HepG2 (cell line): Measurements from ENCODE around the gene GHRH. TPM values are rescaled to one million over a fixed set of nuclear protein-coding genes. Genes with fewer than 3 reads are reported as not detected.

Experiments
- ATAC-seq: fragments of 200-7000 bp; cut with Tn5 transposase; 3 replicates; pipeline ENCODE4 v1.9.1; 2020; ENCODE audit warnings: mild to moderate bottlenecking, moderate library complexity
- BruUV-seq: library from RNA; stranded (reverse); fragments of 400-500 nt; replicated peaks from 2 replicates; lab custom pipeline; 2021; lab: Mats Ljungman, UMichigan
- CTCF ChIA-PET: fragments of 300-600 bp; formaldehyde crosslinking; extraction: SDS; loops from one replicate; lab custom pipeline; 2021; ENCODE audit warnings: low total read pairs, inconsistent platforms, low intra/inter-chr PET ratio; lab: Yijun Ruan, JAX
- POLR2A ChIA-PET: fragments of 350-600 bp; sonication (Branson Sonifier 250); formaldehyde crosslinking; loops from one replicate; lab custom pipeline; 2020; ENCODE audit warnings: antibody characterized with exemption, inconsistent platforms; lab: Yijun Ruan, JAX
- DNase-seq: peaks from one replicate; pipeline ENCODE4 v3.0.0-alpha.2; 2015; ENCODE audit warnings: low spot score
- FAIRE-seq: peaks from 3 replicates; lab custom pipeline; 2011; peaks lifted over from hg19 to GRCh38; lab: Jason Lieb, UNC
- H2AFZ ChIP-seq: one replicate; pipeline ENCODE4 v1.6.1; 2011; ENCODE audit warnings: low read length, inconsistent platforms
- H3K27ac ChIP-seq: fragments of 300-600 bp; 3 replicates; pipeline ENCODE4 v1.8.0; 2011; ENCODE audit warnings: mixed run types, mild to moderate bottlenecking, mixed read lengths, low read length, inconsistent platforms; ENCODE audit not compliant: insufficient read depth; ENCODE audit errors: extremely low read length
- H3K27me3 ChIP-seq, 2 experiments: fragments of 200-600 bp in 1 of 2; 2 replicates in 1 of 2; 3 replicates in 1 of 2; pipeline versions ENCODE4 v1.6.0 to v1.8.0; 2011; ENCODE audit warnings: low read length in 2 of 2, mild to moderate bottlenecking in 2 of 2, moderate library complexity in 2 of 2, inconsistent platforms in 1 of 2; ENCODE audit not compliant: insufficient read depth in 2 of 2, control insufficient read depth in 1 of 2
- H3K36me3 ChIP-seq, 2 experiments: fragments of 200-600 bp in 1 of 2; replicated peaks in 1 of 2; 2 replicates in 1 of 2; 3 replicates in 1 of 2; pipeline versions ENCODE4 v1.5.1 to v1.8.0; 2011; ENCODE audit warnings: low read length in 2 of 2, inconsistent platforms in 1 of 2; ENCODE audit not compliant: insufficient read depth in 2 of 2, control insufficient read depth in 1 of 2
- H3K4me1 ChIP-seq: 2 replicates; pipeline ENCODE4 v1.5.1; 2012; ENCODE audit warnings: low read length, inconsistent platforms; ENCODE audit not compliant: insufficient read depth
- H3K4me2 ChIP-seq: 2 replicates; pipeline ENCODE4 v1.6.0; 2011; ENCODE audit warnings: low read depth, low read length, inconsistent platforms
- H3K4me3 ChIP-seq, 3 experiments: fragments of 200-600 bp in 1 of 3; sonication (generic), shearing (Covaris generic) in 1 of 3; replicated peaks in 1 of 3; 2 replicates each; pipeline ENCODE4 v1.5.1; 2011 to 2016; ENCODE audit warnings: low read length in 3 of 3, inconsistent platforms in 2 of 3, low read depth in 2 of 3, mild to moderate bottlenecking in 2 of 3, control low read depth in 1 of 3, mixed read lengths in 1 of 3; ENCODE audit not compliant: insufficient read depth in 1 of 3
- H3K79me2 ChIP-seq: one replicate; pipeline ENCODE4 v1.6.1; 2011; ENCODE audit warnings: low read length, inconsistent platforms; ENCODE audit not compliant: insufficient read depth
- H3K9ac ChIP-seq: 2 replicates; pipeline ENCODE4 v1.6.0; 2011; ENCODE audit warnings: mild to moderate bottlenecking, low read depth, low read length, inconsistent platforms; ENCODE audit not compliant: insufficient read depth
- H3K9me3 ChIP-seq: 2 replicates; pipeline ENCODE4 v1.5.1; 2012; ENCODE audit warnings: mild to moderate bottlenecking, low read length
- H4K20me1 ChIP-seq: 2 replicates; pipeline ENCODE4 v1.6.0; 2011; ENCODE audit warnings: inconsistent platforms, mild to moderate bottlenecking, low read length, moderate library complexity; ENCODE audit not compliant: insufficient read depth
- ARHGAP35 ChIP-seq: sonication (generic); formaldehyde crosslinking; IDR thresholded peaks from 2 replicates; pipeline ENCODE4 v1.9.0; 2022; ENCODE audit warnings: mild to moderate bottlenecking, inconsistent platforms, moderate library complexity, missing genetic modification reagents, borderline replicate concordance
- ASH2L ChIP-seq: fragments of 300-600, 200-600 bp; sonication (generic); IDR thresholded peaks from 2 replicates; pipeline ENCODE4 v1.7.0; 2017; ENCODE audit warnings: low read depth, mild to moderate bottlenecking, moderate library complexity, mixed read lengths, low read length; ENCODE audit not compliant: insufficient read length
- ATF1 ChIP-seq: IDR thresholded peaks from 2 replicates; pipeline ENCODE4 v1.6.1; 2016; ENCODE audit warnings: mild to moderate bottlenecking, control low read depth
- BRCA1 ChIP-seq: sonication (generic); formaldehyde crosslinking; IDR thresholded peaks from 2 replicates; pipeline ENCODE4 v1.4.0; 2020; ENCODE audit warnings: missing genetic modification reagents
- CBX5 ChIP-seq: sonication (generic); formaldehyde crosslinking; IDR thresholded peaks from 2 replicates; pipeline ENCODE4 v1.4.0; 2020; ENCODE audit warnings: missing genetic modification reagents, borderline replicate concordance
- CHD4 ChIP-seq: fragments of 200-600 bp; sonication (generic); IDR thresholded peaks from 2 replicates; pipeline ENCODE4 v1.7.0; 2017; ENCODE audit warnings: mild to moderate bottlenecking, low read length, borderline replicate concordance
- GMEB2 ChIP-seq: IDR thresholded peaks from 2 replicates; pipeline ENCODE4 v1.6.1; 2016; ENCODE audit warnings: missing biosample characterization, missing genetic modification reagents, low read depth
- KDM5B ChIP-seq: sonication (generic); formaldehyde crosslinking; IDR thresholded peaks from 2 replicates; pipeline ENCODE4 v1.4.0; 2020; ENCODE audit warnings: missing genetic modification reagents, mild to moderate bottlenecking, borderline replicate concordance
- RELA ChIP-seq: sonication (generic); formaldehyde crosslinking; IDR thresholded peaks from 2 replicates; pipeline ENCODE4 v1.4.0; 2020; ENCODE audit warnings: missing genetic modification reagents
- ZBTB26 ChIP-seq: IDR thresholded peaks from 2 replicates; pipeline ENCODE4 v1.6.1; 2016; ENCODE audit warnings: missing compliant biosample characterization, missing genetic modification reagents, borderline replicate concordance
- ZFP90 ChIP-seq: sonication (generic); formaldehyde crosslinking; IDR thresholded peaks from 2 replicates; pipeline ENCODE4 v1.8.0; 2022; ENCODE audit warnings: missing genetic modification reagents, mild to moderate bottlenecking, inconsistent platforms, borderline replicate concordance
- ZNF354B ChIP-seq: sonication (generic); formaldehyde crosslinking; IDR thresholded peaks from 2 replicates; pipeline ENCODE4 v1.8.0; 2022; ENCODE audit warnings: mild to moderate bottlenecking, missing genetic modification reagents
- ZNF564 ChIP-seq: sonication (generic); formaldehyde crosslinking; IDR thresholded peaks from 2 replicates; pipeline ENCODE4 v1.8.1; 2023; ENCODE audit warnings: mild to moderate bottlenecking, missing genetic modification reagents
- ZNF629 ChIP-seq: sonication (generic); formaldehyde crosslinking; conservative IDR thresholded peaks from 2 replicates; pipeline ENCODE4 v1.5.0; 2020; ENCODE audit warnings: missing genetic modification reagents
- ZNF670 ChIP-seq: sonication (generic); formaldehyde crosslinking; IDR thresholded peaks from 2 replicates; pipeline ENCODE4 v1.8.0; 2022; ENCODE audit warnings: mild to moderate bottlenecking, missing genetic modification reagents, borderline replicate concordance
- WGBS: methylation state at CpG from one replicate; pipeline ENCODE4 v1.1.6; 2017; ENCODE audit warnings: low lambda C conversion rate; 5-methylcytosine and 5-hydroxymethylcytosine counted together
- in situ Hi-C: cut with HindIII; loops from 2 replicates; pipeline ENCODE4 v1.10.0; 2017; ENCODE audit warnings: low pct_unique_long_range_greater_than_20kb; ENCODE audit not compliant: extremely low pct_ligation_motif_present
- intact Hi-C: fragments of 100-400 bp; cut with micrococcal nuclease; formaldehyde crosslinking; loops from one replicate; pipeline ENCODE4 v1.10.0; 2022; ENCODE audit not compliant: unreplicated experiment
- polyA plus RNA-seq, 8 experiments: library from polyadenylated mRNA; depleted of rRNA in 3 of 8; stranded (reverse) in 7 of 8; unstranded in 1 of 8; fragments of >200 nt; fragmentation: Illumina TruSeq in 4 of 8; extraction: Trizol in 4 of 8; gene quantifications; 2 replicates each; pipeline versions ENCODE4 v1.2.1 to v1.2.3, GENCODE V29; 2011 to 2016; ENCODE audit warnings: low read depth in 4 of 8, missing spikeins in 1 of 8, mixed read lengths in 1 of 8; ENCODE audit not compliant: insufficient read depth in 1 of 8
- total RNA-seq, 5 experiments: library from RNA; depleted of rRNA; stranded (reverse); fragments of >200 nt; fragmentation: Illumina TruSeq; extraction: Trizol; gene quantifications; 2 replicates each; pipeline ENCODE4 v1.2.3, GENCODE V29; 2016; ENCODE audit warnings: low read depth in 1 of 5

Gene GHRH
- total and polyA plus RNA-seq, 2 of the 13 experiments (the other 11 are each of a cell fraction or from before 2014, with no cell fraction given) = not detected

- peak; percentile 64; the same call in 1 of the 2 replicates for TF ChIP-seq CHD4
- TF ChIP-seq RELA = no peak
- TF ChIP-seq, all 625 proteins: peak for 14
Measured at GRCh38 chr20:37202267-37202943, 59.2 kb downstream of the GHRH start (continued).

GRCh38 chr20:37201827-37202162 lies 59.8 kb downstream of the GHRH start:
- CTCF ChIA-PET = interaction anchor here (1.6 to 3.8 kb wide), 2 partner anchors 10 to 332 kb away, joined by 5 to 40 read pairs; no protein-coding TSS in a partner anchor
- POLR2A ChIA-PET = no interaction called here
- 97% methylated on average over 2 of the region's 2 CpGs for WGBS
- intact Hi-C loops (loop anchor here (1.0 kb wide), 1 partner anchor 333 kb away; no protein-coding TSS in a partner anchor), in situ Hi-C loops (no loop called here)
- peaks cover 35% of the 10 kb centered on the region for H3K79me2 ChIP-seq
- DNase-seq (no peak), FAIRE-seq (no peak), ATAC-seq (no peak)
- H2AFZ ChIP-seq = no peak overlapping the region
- BruUV-seq = no TSS peak
- H3K4me3 ChIP-seq = no peak overlapping the region
- H3K4me2 ChIP-seq = no peak overlapping the region
- TF ChIP-seq CBX5 (CRISPR knock-in tag) = no peak
- TF ChIP-seq ZNF354B (CRISPR knock-in tag) = 0 out of 2 replicates have a peak, but pooled peaks have one; percentile 9
- TF ChIP-seq ZBTB26 = no peak
- 0 out of 2 replicates have a peak, but pooled peaks have one; percentile 11 for TF ChIP-seq ATF1 (CRISPR knock-in tag)
- TF ChIP-seq ZNF629 (CRISPR knock-in tag) = no peak
- 0 out of 2 replicates have a peak, but pooled peaks have one; percentile 50 for TF ChIP-seq ZNF670 (CRISPR knock-in tag)
- TF ChIP-seq ARHGAP35 (CRISPR knock-in tag) = no peak
- TF ChIP-seq GMEB2 = no peak
- TF ChIP-seq BRCA1 (CRISPR knock-in tag) = no peak
- TF ChIP-seq ASH2L = no peak
- TF ChIP-seq ZFP90 (CRISPR knock-in tag) = no peak
- no peak for TF ChIP-seq ZNF564 (CRISPR knock-in tag)
- TF ChIP-seq KDM5B (CRISPR knock-in tag) = no peak
- H3K9ac ChIP-seq = no peak overlapping the region
- peaks cover 37% of the 10 kb centered on the region for H4K20me1 ChIP-seq
- peaks cover 15% of the 10 kb centered on the region for H3K4me1 ChIP-seq
- H3K27ac ChIP-seq = peak overlapping the region; percentile 28
- no peaks in the 10 kb centered on the region for H3K9me3 ChIP-seq
- peaks cover 61 to 99% of the 10 kb centered on the region in 2 experiments for H3K36me3 ChIP-seq
- H3K27me3 ChIP-seq = no peaks in the 10 kb centered on the region
